NB4 (cell line): Measurements from ENCODE around the gene CLNS1A.

ENCODE experiments used
- CTCF ChIP-seq: IDR thresholded peaks from one replicate; pipeline ENCODE4 v1.5.1; 2012; ENCODE audit warnings: low read depth, low read length
- MYC ChIP-seq: IDR thresholded peaks from 2 replicates; pipeline ENCODE4 v1.6.1; 2011; ENCODE audit warnings: low read depth, low read length
- POLR2A ChIP-seq: IDR thresholded peaks from 2 replicates; pipeline ENCODE4 v1.6.1; 2011; ENCODE audit warnings: mild to moderate bottlenecking; ENCODE audit not compliant: insufficient read length; ENCODE audit errors: extremely low read depth

- TF ChIP-seq POLR2A (no peak), CTCF (no peak), MYC (no peak)
Measured at GRCh38 chr11:77642228-77642627, 4.6 kb upstream of the CLNS1A start.
